HepG2 (cell line): ENCODE data around the gene TNNI2.

Source experiments
- FOXO4 ChIP-seq: sonication (generic); formaldehyde crosslinking; conservative IDR thresholded peaks from 2 replicates; pipeline ENCODE4 v1.8.1; 2023; ENCODE audit warnings: missing genetic modification reagents
- GMEB1 ChIP-seq: sonication (generic); formaldehyde crosslinking; IDR thresholded peaks from 2 replicates; pipeline ENCODE4 v1.5.1; 2020; ENCODE audit warnings: missing genetic modification reagents, mild to moderate bottlenecking, borderline replicate concordance
- MED8 ChIP-seq: sonication (generic); formaldehyde crosslinking; IDR thresholded peaks from 2 replicates; pipeline ENCODE4 v1.8.1; 2023; ENCODE audit warnings: mild to moderate bottlenecking, missing genetic modification reagents; ENCODE audit not compliant: insufficient replicate concordance
- ZNF430 ChIP-seq: sonication (generic); formaldehyde crosslinking; IDR thresholded peaks from 2 replicates; pipeline ENCODE4 v1.9.0; 2021; ENCODE audit warnings: mild to moderate bottlenecking, missing genetic modification reagents
- ZNF605 ChIP-seq: sonication (generic); formaldehyde crosslinking; IDR thresholded peaks from 2 replicates; pipeline ENCODE4 v1.8.0; 2022; ENCODE audit warnings: mild to moderate bottlenecking, missing genetic modification reagents
- TF ChIP-seq, protein P1 (sequence below): sonication (generic); formaldehyde crosslinking; IDR thresholded peaks from 2 replicates; pipeline ENCODE4 v1.4.0; 2020; ENCODE audit warnings: missing genetic modification reagents, borderline replicate concordance

- TF ChIP-seq FOXO4 (CRISPR knock-in tag) (no peak), ZNF605 (CRISPR knock-in tag) (no peak), ZNF430 (CRISPR knock-in tag) (no peak), GMEB1 (no peak), MED8 (CRISPR knock-in tag) (no peak)
- TF ChIP-seq, protein P1, sequence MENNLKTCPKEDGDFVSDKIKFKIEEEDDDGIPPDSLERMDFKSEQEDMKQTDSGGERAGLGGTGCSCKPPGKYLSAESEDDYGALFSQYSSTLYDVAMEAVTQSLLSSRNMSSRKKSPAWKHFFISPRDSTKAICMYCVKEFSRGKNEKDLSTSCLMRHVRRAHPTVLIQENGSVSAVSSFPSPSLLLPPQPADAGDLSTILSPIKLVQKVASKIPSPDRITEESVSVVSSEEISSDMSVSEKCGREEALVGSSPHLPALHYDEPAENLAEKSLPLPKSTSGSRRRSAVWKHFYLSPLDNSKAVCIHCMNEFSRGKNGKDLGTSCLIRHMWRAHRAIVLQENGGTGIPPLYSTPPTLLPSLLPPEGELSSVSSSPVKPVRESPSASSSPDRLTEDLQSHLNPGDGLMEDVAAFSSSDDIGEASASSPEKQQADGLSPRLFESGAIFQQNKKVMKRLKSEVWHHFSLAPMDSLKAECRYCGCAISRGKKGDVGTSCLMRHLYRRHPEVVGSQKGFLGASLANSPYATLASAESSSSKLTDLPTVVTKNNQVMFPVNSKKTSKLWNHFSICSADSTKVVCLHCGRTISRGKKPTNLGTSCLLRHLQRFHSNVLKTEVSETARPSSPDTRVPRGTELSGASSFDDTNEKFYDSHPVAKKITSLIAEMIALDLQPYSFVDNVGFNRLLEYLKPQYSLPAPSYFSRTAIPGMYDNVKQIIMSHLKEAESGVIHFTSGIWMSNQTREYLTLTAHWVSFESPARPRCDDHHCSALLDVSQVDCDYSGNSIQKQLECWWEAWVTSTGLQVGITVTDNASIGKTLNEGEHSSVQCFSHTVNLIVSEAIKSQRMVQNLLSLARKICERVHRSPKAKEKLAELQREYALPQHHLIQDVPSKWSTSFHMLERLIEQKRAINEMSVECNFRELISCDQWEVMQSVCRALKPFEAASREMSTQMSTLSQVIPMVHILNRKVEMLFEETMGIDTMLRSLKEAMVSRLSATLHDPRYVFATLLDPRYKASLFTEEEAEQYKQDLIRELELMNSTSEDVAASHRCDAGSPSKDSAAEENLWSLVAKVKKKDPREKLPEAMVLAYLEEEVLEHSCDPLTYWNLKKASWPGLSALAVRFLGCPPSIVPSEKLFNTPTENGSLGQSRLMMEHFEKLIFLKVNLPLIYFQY: no peak
Observed at GRCh38 chr11:1837171-1838076, 1.4 kb upstream of the TNNI2 start.
